GM19238 (cell line): Measurements from ENCODE around the gene EIF1AD.
A peak's percentile ranks its signal among the peaks of the same experiment; 100 is the strongest.

Experiments
- DNase-seq: peaks from one replicate; pipeline ENCODE4 v3.0.0; 2011; ENCODE audit warnings: low spot score; ENCODE audit not compliant: insufficient read length

The EIF1AD gene

DNA sequence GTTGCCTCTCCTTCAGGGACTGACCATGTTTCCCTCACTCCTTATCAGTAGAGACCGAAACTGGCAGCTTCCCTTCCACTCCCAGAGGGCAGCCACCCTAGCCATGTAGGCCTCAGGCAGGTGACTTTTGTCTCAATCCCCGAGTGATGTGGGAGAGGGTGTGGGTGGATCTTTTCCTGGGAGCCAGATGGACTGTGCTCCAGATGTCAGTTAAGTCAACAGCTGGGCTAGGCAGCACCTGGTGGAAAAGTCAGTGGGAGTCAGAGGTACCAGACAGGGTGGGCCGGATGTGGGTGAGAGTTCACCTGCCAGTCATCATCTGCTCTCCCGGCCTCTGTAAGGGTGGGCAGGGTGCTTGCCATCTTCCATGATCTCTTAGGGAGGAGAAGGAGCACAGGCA lies 2.2 kb upstream of the EIF1AD start:
- no peak for DNase-seq

DNA sequence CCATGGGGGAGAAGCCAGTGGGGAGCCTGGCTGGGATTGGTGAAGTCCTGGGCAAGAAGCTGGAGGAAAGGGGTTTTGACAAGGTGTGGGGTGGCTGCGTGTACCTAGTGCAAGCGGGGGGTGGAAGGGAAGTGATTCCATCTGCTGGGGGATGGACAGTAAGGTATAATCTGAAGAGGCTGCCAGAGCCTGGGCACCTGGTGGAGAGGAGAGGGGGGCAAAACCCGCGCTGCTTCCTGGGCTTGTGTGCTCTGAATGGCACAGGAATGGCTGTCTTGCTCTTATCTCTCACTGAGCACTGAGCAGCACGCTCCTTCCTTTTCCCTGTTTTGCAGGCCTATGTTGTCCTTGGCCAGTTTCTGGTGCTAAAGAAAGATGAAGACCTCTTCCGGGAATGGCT lies 1.3 kb upstream of the EIF1AD start:
- DNase-seq: no peak

DNA sequence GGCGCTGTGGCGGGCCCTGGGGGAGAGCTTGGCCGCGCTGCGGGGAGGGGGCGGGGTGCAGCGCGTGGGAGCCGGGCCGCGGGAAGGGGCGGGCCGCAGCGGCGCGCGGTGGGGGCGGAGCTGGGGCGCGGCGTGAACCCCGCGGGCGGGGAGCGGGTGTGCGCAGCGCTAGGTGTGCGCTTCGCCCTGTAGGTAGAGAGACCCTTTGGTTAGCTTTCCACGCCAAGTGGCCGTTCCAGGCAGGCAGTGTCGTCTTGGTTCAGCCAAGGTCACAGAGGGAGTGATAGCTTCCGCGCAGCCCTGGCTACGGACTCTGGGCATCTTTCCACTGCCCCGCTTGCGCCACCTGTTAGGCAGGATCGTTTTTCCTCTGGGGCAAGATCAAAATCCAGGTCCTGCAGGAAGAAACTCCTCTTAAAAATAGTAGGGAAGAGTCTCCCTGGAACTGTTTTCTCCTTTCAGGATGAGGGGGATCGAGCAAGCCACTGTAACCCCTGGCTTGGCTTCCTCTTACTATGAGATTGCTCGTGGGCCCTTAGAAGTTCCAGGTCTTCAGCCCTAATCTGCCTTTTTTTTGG lies 780 bp upstream of the EIF1AD start:
- peak; percentile 75 for DNase-seq

DNA sequence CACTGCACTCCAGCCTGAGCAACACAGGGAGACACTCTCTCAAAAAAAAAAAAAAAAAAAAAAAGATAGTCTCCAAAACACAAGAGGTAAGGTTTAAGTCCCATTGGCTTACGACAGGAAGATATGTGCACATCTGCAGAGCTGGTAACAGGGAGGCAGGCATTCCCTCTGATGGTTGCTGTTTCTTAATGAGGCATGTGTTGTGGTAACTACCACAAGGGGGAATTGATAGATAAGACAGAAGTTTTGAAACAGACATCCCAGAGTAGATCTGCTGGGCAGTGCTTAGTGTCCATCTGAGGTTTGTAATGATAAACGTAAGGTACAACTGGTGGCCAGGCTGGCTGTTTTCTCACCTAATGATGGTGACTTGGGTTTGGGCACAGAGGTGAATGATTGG lies 4.7 kb downstream of the EIF1AD start:
- DNase-seq: no peak

- no peak for DNase-seq
Measured at GRCh38 chr11:65992056-65992455, 9.9 kb downstream of the EIF1AD start.

- DNase-seq: peak; percentile 87
Measured at GRCh38 chr11:65988791-65989592, 13.0 kb downstream of the EIF1AD start.

GRCh38 chr11:65987336-65987735 lies 14.6 kb downstream of the EIF1AD start:
- DNase-seq: no peak

GRCh38 chr11:65983589-65983987 lies 18.4 kb downstream of the EIF1AD start:
- DNase-seq: no peak

GRCh38 chr11:65982824-65983588 lies 19.0 kb downstream of the EIF1AD start:
- DNase-seq: no peak

DNA sequence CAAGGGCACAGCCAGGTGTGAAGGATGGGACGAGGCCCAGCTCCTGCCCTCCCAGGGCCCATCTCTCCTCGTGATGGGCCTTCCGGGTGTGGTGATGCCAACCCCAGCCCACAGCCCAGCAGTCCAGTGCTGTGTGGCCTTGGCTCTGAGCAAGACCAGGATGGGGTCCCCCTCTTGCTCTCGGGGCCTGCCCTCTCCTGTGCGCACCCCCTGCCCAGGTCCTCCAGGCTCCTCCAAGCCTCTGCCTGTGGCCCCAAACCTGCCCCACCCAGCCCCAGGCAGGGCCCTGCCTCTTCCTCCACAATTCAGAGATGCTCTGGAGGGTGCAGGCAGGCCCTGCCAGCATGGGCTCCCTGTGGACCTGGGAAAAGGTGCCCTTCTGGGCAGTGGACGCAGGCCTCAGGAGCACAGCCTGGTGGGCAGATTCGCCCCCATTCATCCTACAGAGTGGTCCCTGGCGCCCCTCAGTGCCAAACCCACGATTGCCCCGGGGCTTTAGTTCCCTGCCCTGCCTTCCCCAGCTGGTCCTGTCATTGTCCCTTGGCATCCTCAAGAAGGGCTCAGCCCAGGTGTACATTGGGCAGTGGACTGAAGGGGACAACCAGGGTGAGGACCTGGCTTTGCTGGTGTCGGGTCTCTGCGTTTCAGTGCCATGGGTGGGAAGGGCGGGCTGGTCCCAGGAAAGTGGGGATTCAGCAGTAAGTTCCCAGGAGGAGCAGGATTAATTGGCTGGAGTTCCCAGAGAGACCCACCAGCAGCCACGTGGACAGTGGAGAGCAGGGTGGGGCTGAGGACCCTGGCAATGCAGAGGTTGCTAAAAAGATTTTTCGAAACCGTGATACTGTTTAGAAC lies 19.8 kb downstream of the EIF1AD start:
- DNase-seq: no peak

GRCh38 chr11:65981101-65981740 lies 20.7 kb downstream of the EIF1AD start:
- DNase-seq: no peak

GRCh38 chr11:65979261-65979759 lies 22.6 kb downstream of the EIF1AD start:
- DNase-seq: no peak

GRCh38 chr11:65978391-65979238 lies 23.3 kb downstream of the EIF1AD start:
- DNase-seq: no peak

DNA sequence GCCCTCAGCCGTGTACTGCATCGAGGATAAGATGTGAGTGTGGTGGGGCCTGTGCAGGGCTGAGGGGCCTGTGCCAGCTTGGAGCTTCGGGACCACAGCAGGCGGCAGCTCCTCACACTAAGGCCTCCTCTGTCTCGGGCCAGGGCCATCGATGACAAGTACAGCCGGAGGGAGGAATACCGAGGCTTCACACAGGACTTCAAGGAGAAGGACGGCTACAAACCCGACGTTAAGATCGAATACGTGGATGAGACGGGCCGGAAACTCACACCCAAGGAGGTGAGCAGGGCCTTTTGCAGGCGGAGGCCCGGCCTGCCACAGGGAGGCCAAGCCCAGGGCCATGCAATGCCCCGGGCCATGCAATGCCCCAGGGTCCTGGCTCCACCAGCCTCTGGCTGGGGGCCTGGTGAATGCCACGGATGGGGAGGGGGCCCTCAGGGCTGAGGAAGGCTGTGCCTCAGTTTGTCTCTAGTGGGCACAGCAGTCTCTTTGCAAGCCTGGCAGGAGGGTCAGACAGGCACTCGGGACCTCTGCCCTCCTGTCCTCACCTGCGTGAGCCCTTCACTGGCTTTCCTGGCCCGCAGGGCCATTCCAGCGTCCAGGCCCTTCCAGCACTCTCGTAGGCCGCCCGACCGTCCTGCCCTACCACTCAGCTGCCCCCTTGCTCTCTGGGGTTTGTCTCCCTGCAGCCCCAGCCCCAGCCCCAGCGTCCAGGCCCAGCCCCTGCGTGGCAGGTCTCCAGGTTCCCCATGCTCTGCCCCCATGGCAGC lies 24.2 kb downstream of the EIF1AD start:
- DNase-seq: no peak

DNA sequence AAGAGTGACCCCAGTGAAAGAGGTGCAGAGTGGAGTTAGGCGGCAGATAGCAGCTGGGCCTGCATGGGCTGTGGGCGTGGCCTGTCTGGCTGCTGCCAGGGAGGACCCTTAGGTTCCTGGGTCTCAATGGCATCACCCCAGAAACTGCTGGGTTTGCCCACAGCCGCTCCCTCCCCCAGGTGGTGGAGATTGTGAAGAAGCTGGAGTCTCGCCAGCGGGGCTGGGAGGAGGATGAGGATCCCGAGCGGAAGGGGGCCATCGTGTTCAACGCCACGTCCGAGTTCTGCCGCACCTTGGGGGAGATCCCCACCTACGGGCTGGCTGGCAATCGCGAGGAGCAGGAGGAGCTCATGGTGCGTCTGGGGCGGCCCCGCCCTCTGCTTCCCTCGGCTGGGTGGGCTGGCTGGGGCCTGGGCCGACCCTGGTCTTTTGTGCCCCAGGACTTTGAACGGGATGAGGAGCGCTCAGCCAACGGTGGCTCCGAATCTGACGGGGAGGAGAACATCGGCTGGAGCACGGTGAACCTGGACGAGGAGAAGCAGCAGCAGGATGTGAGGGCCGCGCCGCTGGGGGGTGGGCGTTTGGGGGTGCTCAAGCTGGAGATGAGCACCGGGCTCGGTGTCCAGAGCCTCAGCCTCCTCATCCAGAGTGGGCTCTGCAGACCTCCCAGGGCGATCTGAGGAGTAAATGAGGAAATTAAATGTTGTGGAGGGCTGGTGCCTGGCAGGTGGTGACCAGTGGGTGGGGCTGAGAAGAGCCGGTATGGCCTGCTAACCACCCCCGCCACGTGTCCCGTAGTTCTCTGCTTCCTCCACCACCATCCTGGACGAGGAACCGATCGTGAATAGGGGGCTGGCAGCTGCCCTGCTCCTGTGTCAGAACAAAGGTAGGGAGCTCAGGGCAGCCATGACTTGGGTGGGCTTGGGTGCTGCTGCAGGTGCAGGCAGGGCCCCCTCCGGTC lies 25.5 kb downstream of the EIF1AD start:
- DNase-seq: no peak

DNA sequence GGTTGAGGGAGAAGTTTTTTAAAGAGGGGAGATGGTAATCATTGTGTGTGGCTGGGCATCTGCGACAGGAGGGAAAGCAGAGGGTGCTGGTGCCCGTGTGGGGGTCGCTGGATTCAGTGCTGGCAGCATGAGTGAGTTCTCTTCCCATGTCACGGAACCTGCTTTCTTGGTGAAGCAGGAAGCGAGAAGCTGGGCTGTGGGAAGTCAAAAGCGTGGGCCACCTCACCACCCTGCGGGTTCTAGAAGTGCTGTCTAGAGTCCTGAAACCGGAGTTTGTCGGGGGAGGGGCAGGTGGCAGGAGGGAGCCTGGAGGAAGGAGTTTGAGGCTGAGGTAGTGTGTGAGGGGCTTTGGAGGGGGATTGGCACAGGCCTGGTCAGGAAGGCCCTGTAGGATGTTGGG lies 26.2 kb downstream of the EIF1AD start:
- no peak for DNase-seq

DNA sequence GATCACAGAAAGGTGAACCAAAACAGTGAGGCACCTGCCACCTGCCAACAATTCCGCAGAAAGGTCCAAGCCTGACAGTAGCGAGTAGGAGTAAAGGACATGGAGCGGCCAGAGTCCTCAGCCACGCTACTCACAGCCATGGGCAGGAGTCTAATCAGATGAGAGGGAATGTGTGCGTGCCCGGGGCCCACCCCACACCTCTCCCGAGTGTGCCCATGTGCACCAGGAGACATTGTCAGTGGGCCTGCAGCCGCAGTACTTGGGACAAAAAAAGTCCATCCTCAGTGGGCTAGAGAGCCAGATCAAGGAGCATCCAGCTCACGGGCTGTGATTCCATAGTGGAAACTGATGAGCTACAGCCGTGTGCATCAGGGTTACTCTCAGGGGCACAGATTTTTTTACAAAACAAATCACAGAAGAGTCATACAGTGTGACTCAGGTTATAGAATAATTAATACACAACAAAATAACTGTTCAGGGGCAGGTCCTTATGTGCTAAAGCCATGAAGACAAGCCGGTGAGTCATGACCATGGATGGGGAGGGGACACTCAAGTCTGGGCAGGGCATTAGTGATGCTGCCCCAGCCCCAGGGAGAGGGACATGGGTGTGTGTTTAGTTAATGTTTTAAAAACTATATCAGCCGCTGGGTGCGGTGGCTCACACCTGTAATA lies 28.4 kb downstream of the EIF1AD start:
- no peak for DNase-seq
